Activated T-cell treated with anti-CD3 and anti-CD28 coated beads for 4 hours (primary cell): Measurements from ENCODE around the gene TMA7B.
A peak's percentile ranks its signal among the peaks of the same experiment; 100 is the strongest.
"Not testable (repeated sequence)": the region's sequence is repeated elsewhere in the genome, so short reads cannot be mapped to it uniquely, and the experiment has no call there.

Experiments used
- DNase-seq: peaks from one replicate; pipeline ENCODE4 v3.0.0-alpha.2; 2020

Gene TMA7B

GRCh38 chr22:39985383-39986035 lies 25.3 kb downstream of the TMA7B start:
- DNase-seq, result no peak

GRCh38 chr22:39988386-39989114 lies 28.4 kb downstream of the TMA7B start:
- DNase-seq, result no peak

- DNase-seq, result no peak
Measured at GRCh38 chr22:39989633-39990032, 29.4 kb downstream of the TMA7B start.

- DNase-seq, result no peak
Measured at GRCh38 chr22:39990686-39991085, 30.5 kb downstream of the TMA7B start.

GRCh38 chr22:39991159-39991860 lies 31.1 kb downstream of the TMA7B start:
- DNase-seq, result no peak

GRCh38 chr22:39992088-39992826 lies 32.1 kb downstream of the TMA7B start:
- no peak for DNase-seq

GRCh38 chr22:39992894-39993293 lies 32.7 kb downstream of the TMA7B start:
- DNase-seq, result not testable (repeated sequence)

GRCh38 chr22:39994041-39994565 lies 33.9 kb downstream of the TMA7B start:
- DNase-seq, result peak; percentile 50

GRCh38 chr22:39994566-39995392 lies 34.6 kb downstream of the TMA7B start, which contains the start of gene FAM83F:
Gene FAM83F (plus strand): TSS chr22:39994954. CDS start chr22:39995043, 89 bp downstream.
- DNase-seq, result no peak

- no peak for DNase-seq
Measured at GRCh38 chr22:39995393-39996252, 35.4 kb downstream of the TMA7B start.

- DNase-seq, result no peak
Measured at GRCh38 chr22:39996732-39997131, 36.5 kb downstream of the TMA7B start.

- no peak for DNase-seq
Measured at GRCh38 chr22:39997421-39997820, 37.2 kb downstream of the TMA7B start.

- no peak for DNase-seq
Measured at GRCh38 chr22:39997939-39998726, 37.9 kb downstream of the TMA7B start.

- no peak for DNase-seq
Measured at GRCh38 chr22:39999144-39999757, 39.1 kb downstream of the TMA7B start.

- DNase-seq, result no peak
Measured at GRCh38 chr22:40000171-40000570, 40.0 kb downstream of the TMA7B start.

- no peak for DNase-seq
Measured at GRCh38 chr22:40001106-40001505, 40.9 kb downstream of the TMA7B start.

GRCh38 chr22:40001800-40002577 lies 41.8 kb downstream of the TMA7B start:
- DNase-seq, result no peak

GRCh38 chr22:40002935-40003715 lies 42.9 kb downstream of the TMA7B start:
- no peak for DNase-seq
